Fibroblast of the conjunctiva (primary cell): Measurements from ENCODE around the gene IL36B.

Source experiments
- DNase-seq: peaks from one replicate; pipeline ENCODE4 v3.0.0-alpha.2; 2010; ENCODE audit warnings: low read depth

Gene IL36B

GRCh38 chr2:113075600-113075999 lies 22.9 kb upstream of the IL36B start:
- DNase-seq: no peak

DNA sequence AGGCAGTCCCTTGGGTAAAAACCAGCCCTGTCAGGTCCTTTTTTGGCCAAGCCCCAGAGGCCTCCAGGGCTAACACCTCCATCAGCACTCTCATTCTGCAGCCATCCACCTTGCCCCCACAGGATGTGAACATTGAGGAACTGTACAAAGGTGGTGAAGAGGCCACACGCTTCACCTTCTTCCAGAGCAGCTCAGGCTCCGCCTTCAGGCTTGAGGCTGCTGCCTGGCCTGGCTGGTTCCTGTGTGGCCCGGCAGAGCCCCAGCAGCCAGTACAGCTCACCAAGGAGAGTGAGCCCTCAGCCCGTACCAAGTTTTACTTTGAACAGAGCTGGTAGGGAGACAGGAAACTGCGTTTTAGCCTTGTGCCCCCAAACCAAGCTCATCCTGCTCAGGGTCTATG lies 22.4 kb upstream of the IL36B start:
- DNase-seq: no peak

DNA sequence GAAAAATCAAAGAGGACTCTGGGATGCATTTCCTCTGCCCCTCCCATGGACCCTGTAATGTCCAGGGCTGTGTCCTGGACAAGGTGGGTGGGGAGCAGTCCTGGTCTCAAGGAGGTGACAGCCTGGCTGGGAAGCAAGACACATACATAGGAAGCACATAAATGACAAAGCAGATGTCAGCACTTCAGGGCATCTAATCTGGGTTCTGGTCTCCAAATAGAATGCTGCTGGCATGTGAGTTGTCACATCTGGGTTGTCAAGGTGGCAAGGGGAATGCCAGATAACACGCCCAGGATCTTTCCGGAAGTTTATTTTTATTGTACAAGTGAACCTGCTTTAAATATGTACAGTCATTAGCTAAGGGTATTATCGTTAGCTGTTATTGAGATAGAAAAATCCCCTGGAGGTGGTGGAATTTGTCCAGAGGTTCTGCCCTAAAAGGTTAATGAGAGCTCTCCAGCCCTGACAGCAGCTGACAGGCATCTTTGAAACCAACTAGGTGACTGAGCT lies 20.7 kb upstream of the IL36B start:
- no peak for DNase-seq

DNA sequence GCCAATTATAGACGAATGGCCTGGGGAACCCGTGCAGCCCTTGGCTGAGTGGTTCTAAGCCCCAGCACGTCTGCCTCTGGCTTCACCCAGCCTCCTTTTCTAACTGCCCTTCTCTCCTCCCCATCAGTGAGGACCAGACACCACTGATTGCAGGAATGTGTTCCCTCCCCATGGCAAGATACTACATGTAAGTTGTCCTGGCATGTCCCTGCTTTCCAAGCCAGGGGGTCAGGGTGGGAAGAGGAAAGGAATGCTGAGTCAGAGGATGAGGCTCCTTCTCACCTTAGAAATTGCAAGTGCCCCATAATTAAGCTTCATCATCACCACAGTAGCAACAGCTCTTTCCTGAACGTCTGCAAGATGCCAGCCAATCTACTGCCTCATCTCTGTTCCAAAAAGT lies 19.9 kb upstream of the IL36B start:
- DNase-seq: no peak

DNA sequence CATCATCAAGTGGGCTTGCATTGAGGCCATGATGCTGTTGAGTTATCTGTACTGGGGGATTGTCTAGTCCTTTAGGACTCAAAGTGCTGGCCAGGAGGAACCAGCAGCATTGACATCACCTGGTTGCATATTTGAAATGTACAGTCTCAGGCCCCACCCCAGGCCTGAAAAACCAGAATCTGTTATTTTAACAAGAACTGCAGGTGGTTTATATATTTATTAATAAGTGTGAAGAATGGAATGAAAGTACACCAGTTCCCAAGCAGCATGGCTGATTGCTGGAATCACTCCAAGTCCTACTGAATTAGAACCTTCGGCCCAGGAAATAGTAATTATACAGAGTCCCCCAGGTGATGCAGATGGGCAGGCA lies 17.9 kb upstream of the IL36B start:
- no peak for DNase-seq

GRCh38 chr2:113069676-113070605 lies 17.3 kb upstream of the IL36B start:
- no peak for DNase-seq

DNA sequence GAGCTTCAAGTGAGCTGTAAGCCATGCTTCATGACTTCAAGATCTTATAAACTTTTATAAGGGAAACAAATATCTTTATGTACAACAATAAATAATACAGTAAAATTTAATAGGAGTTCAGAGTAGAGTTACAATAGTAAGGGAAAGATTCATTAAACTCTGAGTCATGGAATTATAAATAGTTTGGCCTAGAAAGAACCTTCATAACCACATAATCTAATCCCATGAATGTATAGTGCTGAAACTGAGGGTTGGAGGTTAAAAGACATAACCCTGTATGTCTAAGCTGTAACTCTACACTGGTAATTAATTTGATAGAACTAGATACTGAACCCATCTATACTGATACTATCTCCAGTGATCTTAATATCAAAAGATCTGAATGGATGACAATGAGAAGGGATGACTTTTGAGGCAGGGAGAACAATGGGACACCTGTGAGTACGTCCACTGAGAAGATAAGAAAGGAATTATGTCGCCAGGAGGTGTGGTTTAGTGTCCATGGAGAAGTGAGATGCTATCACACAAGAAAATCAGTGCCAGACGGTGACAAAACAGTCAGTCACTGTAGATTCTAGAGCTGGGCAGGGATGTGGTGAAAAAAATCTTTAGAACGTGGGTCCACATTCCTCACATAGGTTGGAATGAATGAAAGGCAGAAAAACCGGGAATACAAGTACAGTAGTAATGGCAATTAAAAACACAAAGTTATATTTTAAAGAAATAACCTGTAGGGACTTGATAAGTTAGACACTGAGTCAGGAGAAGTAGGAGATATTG lies 16.2 kb upstream of the IL36B start:
- no peak for DNase-seq

GRCh38 chr2:113068249-113068648 lies 15.6 kb upstream of the IL36B start:
- DNase-seq: no peak

DNA sequence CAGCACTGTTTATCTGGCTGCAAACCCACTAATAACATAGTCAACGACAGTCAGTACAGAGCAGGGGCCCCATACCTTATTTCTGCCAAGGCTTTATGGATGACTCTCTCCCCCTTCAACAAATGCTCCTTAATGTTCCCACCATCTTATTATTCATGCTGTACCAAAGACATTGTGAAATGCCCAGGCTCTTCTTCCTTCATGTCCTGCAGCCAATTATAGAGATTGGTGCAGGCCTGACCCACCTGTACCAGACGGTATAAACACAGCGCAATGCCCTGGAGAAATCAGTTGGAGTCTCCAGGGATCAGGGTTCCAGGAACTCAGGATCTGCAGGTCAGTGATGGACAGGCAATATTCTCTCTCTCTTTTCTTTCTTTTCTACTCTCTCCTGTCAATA lies 15.0 kb upstream of the IL36B start, which contains the start of gene IL1F10:
TSS of gene IL1F10 (plus strand) at position 290 of the 400 bp plus-strand sequence. CDS start 4,769 bp downstream, outside the sequence.
- no peak for DNase-seq

- no peak for DNase-seq
Measured at GRCh38 chr2:113064898-113065297, 12.2 kb upstream of the IL36B start.

GRCh38 chr2:113064281-113064680 lies 11.6 kb upstream of the IL36B start:
- DNase-seq: no peak

GRCh38 chr2:113061896-113062770 lies 9.5 kb upstream of the IL36B start:
- no peak for DNase-seq

DNA sequence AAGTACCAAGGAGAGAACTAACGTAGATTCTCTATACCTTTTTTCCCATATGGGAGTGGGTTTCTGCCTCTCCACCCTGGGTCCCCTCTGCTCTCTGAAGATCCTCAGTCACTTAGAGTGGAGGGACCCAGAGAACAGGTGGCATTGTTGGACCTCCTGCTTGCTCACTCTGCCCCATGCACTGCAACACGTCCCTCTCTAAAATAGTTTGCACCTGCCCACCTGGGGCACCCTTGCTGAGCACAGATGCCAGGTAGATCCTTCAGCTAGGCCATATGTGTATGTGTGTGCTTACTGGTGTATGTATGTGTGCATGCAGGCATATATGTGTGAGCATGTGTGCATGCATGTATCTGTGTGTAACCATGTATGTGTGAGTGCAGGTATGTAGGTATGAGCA lies 8.6 kb upstream of the IL36B start:
- DNase-seq: no peak

GRCh38 chr2:113060796-113061195 lies 8.1 kb upstream of the IL36B start:
- no peak for DNase-seq

DNA sequence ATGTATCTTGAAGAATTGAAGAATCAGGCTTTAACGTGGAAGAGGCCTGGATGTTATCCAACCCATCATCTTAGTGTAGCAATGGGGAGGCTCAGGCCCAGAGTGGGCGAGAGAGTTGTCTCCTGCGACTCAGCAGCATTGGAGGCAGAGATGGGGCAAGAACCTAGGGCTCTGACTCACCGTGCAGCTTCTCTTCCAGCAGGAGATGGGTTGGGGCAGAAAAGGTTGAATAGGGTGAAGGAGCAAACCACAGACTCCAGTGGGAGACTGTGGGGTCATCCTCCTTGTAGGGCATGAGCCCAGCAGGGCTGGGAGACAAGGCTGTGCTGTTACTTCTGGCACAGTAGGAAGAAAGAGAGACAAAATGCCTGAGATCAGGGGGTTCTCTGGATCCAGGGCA lies 7.7 kb upstream of the IL36B start:
- DNase-seq: no peak

DNA sequence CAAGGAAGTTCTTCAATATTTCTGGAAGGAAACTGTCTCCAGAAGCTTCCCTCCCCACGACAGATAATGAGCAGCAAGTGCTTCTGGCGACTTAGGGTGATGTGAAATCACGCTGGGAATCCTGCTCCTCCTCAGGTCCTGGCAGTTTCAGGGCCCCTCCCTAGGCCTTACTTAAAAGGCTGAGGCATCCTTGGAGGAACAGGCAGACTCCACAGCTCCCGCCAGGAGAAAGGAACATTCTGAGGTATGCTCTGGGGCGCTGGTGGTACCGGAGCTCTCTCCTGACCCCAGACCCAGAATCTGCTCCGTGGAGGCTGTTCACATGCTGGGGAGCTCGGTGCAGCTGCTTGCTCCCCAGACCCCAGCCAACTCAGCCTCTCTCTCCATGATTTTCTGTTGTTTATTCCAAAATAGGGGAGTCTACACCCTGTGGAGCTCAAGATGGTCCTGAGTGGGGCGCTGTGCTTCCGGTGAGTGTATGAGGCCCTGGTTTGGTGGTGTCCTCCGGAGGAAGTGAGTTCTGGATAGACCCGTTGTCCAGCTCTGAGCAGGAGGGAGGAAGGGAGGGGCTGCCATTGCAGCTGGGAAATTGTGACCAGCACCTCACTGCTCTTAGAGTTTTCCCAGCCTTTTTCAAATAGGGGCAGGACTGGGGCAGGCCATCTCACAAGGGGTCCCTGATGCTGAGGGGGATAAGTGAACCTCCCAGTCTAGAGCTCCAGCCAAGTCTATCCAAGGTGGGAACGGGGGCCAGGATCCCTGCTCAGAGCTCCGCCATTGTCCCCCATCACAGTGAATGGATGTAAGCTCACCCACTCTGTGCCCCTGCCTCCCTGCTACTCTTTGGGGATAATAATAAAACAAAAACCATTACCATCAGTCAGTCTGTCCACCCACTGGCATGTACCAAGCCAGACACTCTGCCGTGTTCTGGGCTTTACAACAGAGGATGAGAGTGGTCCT lies 6.6 kb upstream of the IL36B start, which contains the start of gene IL36RN:
TSS of gene IL36RN (plus strand) at position 201 of the 963 bp plus-strand sequence. CDS start at position 442, 241 bp downstream.
- no peak for DNase-seq

DNA sequence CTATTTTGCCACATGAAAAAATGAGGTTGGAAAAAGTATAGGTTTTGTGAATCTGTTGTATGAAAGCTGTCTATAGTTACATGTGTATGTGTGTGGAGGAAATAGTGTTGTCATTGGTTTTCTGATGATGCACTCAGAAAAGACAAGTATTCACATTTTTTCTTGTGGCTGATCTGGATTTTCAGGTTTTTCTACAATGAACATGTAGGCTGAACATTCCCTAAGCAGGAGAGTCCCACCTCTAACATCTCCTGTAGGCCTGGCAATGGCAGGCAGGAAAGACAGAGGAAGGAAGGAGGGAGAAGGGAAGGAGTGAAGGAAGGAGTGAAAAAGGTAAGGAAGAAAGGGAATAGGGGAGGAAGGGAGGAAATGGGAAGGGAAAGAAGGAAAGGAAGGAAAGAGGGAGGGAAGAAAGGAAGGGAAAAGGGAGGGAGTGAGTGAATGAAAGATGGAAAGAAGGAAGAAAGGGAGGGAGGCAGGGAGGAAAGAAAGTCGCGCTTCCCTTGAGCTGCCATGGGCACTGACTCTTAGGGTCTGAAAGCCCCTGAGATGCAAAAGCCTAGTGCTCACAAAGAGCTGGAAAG lies 5.8 kb upstream of the IL36B start:
- DNase-seq: no peak

- no peak for DNase-seq
Measured at GRCh38 chr2:113057117-113057516, 4.5 kb upstream of the IL36B start.

DNA sequence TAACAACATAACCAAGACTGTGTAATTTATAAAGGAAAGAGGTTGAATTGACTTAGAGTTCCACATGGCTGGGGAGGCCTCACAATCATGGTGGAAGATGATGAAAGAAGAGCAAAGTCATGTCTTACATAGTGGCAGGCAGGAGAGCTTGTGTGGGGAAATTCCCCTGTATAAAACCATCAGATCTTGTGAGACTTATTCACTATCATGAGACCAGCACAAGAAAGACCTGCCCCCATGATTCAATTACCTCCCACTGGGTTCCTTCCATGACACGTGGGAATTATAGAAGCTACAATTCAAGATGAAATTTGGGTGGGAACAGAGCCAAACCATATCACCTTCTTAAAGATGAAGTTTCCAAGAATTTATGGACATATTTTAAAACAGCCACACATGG lies 3.9 kb upstream of the IL36B start:
- no peak for DNase-seq

- DNase-seq: no peak
Measured at GRCh38 chr2:113054066-113054465, 1.4 kb upstream of the IL36B start.
